GM12878 (cell line): ENCODE data around the gene ELN. TPM values are rescaled to one million over a fixed set of nuclear protein-coding genes. Genes with fewer than 3 reads are reported as not detected.
A peak's percentile ranks its signal among the peaks of the same experiment; 100 is the strongest.

Experiments
- CBFB ChIP-seq: IDR thresholded peaks from 2 replicates; pipeline ENCODE4 v1.6.1; 2016; ENCODE audit warnings: antibody characterized with exemption, low read depth
- CREM ChIP-seq: IDR thresholded peaks from 2 replicates; pipeline ENCODE4 v1.6.1; 2014; ENCODE audit warnings: antibody characterized with exemption, low read depth
- ESRRA ChIP-seq: IDR thresholded peaks from 2 replicates; pipeline ENCODE4 v1.6.1; 2012; ENCODE audit warnings: mild to moderate bottlenecking, low read length, improper control_type of control experiment
- FOS ChIP-seq: IDR thresholded peaks from 3 replicates; pipeline ENCODE4 v1.6.1; 2011; ENCODE audit warnings: borderline replicate concordance; ENCODE audit not compliant: insufficient read length; ENCODE audit errors: extremely low read depth
- FOXK2 ChIP-seq: fragments of 450-650 bp; IDR thresholded peaks from 2 replicates; pipeline ENCODE4 v1.6.1; 2017; ENCODE audit warnings: mild to moderate bottlenecking, moderate library complexity
- GATAD2B ChIP-seq: fragments of 450-650 bp; conservative IDR thresholded peaks from 2 replicates; pipeline ENCODE4 v1.6.1; 2017; ENCODE audit warnings: low read depth, mild to moderate bottlenecking, moderate library complexity
- JUND ChIP-seq: IDR thresholded peaks from 2 replicates; pipeline ENCODE4 v1.6.1; 2012; ENCODE audit warnings: low read depth, mild to moderate bottlenecking, low read length, improper control_type of control experiment, moderate library complexity
- MEF2B ChIP-seq: fragments of 450-650 bp; IDR thresholded peaks from 2 replicates; pipeline ENCODE4 v1.6.1; 2018; ENCODE audit warnings: mild to moderate bottlenecking, moderate library complexity; ENCODE audit not compliant: partially characterized antibody, poor library complexity, severe bottlenecking
- NFYA ChIP-seq: IDR thresholded peaks from 2 replicates; pipeline ENCODE4 v1.6.1; 2011; ENCODE audit warnings: low read depth, mild to moderate bottlenecking, low read length, improper control_type of control experiment, borderline replicate concordance
- NR2C1 ChIP-seq: fragments of 450-650 bp; IDR thresholded peaks from 2 replicates; pipeline ENCODE4 v1.6.1; 2017; ENCODE audit warnings: antibody characterized with exemption, mild to moderate bottlenecking, moderate library complexity
- NR2C2 ChIP-seq: IDR thresholded peaks from 2 replicates; pipeline ENCODE4 v1.6.1; 2011; ENCODE audit warnings: borderline replicate concordance, low read depth; ENCODE audit not compliant: control insufficient read depth, insufficient read length
- POLR2AphosphoS2 ChIP-seq: IDR thresholded peaks from 2 replicates; pipeline ENCODE4 v1.6.1; 2011; ENCODE audit warnings: low read depth, mild to moderate bottlenecking, low read length, improper control_type of control experiment, moderate library complexity
- RFX5 ChIP-seq: IDR thresholded peaks from 2 replicates; pipeline ENCODE4 v1.6.1; 2011; ENCODE audit warnings: low read depth, low read length, improper control_type of control experiment
- SMC3 ChIP-seq: IDR thresholded peaks from 2 replicates; pipeline ENCODE4 v1.6.1; 2011; ENCODE audit warnings: low read length, improper control_type of control experiment, borderline replicate concordance
- SP1 ChIP-seq: IDR thresholded peaks from one replicate; pipeline ENCODE4 v1.6.1; 2011; ENCODE audit warnings: low read depth, low read length
- SREBF2 ChIP-seq: IDR thresholded peaks from 2 replicates; pipeline ENCODE4 v1.6.1; 2012; ENCODE audit warnings: mild to moderate bottlenecking, low read length
- STAT3 ChIP-seq: IDR thresholded peaks from 2 replicates; pipeline ENCODE4 v1.6.1; 2011; ENCODE audit warnings: low read depth, low read length, improper control_type of control experiment
- TCF12 ChIP-seq: IDR thresholded peaks from 2 replicates; pipeline ENCODE4 v1.6.1; 2011; ENCODE audit warnings: low read depth, mild to moderate bottlenecking, low read length
- TCF3 ChIP-seq: IDR thresholded peaks from 2 replicates; pipeline ENCODE4 v1.6.1; 2012; ENCODE audit warnings: low read depth, mild to moderate bottlenecking, low read length, borderline replicate concordance; ENCODE audit not compliant: insufficient read depth
- TCF7 ChIP-seq: IDR thresholded peaks from 2 replicates; pipeline ENCODE4 v1.6.1; 2014; ENCODE audit warnings: antibody characterized with exemption, borderline replicate concordance
- ZNF217 ChIP-seq: fragments of 450-650 bp; IDR thresholded peaks from 2 replicates; pipeline ENCODE4 v1.6.1; 2017; ENCODE audit warnings: antibody characterized with exemption, mild to moderate bottlenecking
- ZZZ3 ChIP-seq: IDR thresholded peaks from 2 replicates; pipeline ENCODE4 v1.6.1; 2011; ENCODE audit warnings: low read depth; ENCODE audit not compliant: control insufficient read depth, insufficient read length
- polyA plus RNA-seq, 11 experiments: library from polyadenylated mRNA; depleted of rRNA in 4 of 11; unstranded in 6 of 11; stranded (reverse) in 5 of 11; fragments of >200 nt; fragmentation: Nextera tagmentation in 4 of 11; fragmentation: Illumina TruSeq in 1 of 11; extraction: Ambion mirVana in 4 of 11; extraction: Trizol in 1 of 11; gene quantifications; 1 replicate in 1 of 11; 2 replicates in 10 of 11; pipeline versions ENCODE4 v1.2.1 to v1.2.3, GENCODE V29; 2011 to 2016; ENCODE audit warnings: inconsistent platforms in 2 of 11, missing spikeins in 2 of 11, low read depth in 1 of 11
- total RNA-seq, 4 experiments: library from RNA; depleted of rRNA in 3 of 4; stranded (reverse); fragments of >200 nt in 3 of 4; fragmentation: Illumina TruSeq in 1 of 4; extraction: Trizol in 1 of 4; gene quantifications; 2 replicates each; pipeline versions ENCODE4 v1.2.1 to v1.2.3, GENCODE V29; 2013 to 2021
- TF ChIP-seq, protein P1 (sequence below): fragments of 450-650 bp; IDR thresholded peaks from 2 replicates; pipeline ENCODE4 v1.6.1; 2017; ENCODE audit warnings: borderline replicate concordance
- TF ChIP-seq, protein P2 (sequence below): IDR thresholded peaks from 2 replicates; pipeline ENCODE4 v1.6.1; 2012; ENCODE audit warnings: low read depth, low read length, improper control_type of control experiment
- TF ChIP-seq, protein P3 (sequence below): fragments of 150-350 bp; IDR thresholded peaks from 2 replicates; pipeline ENCODE4 v1.6.1; 2016; ENCODE audit warnings: low read depth, low read length
- TF ChIP-seq, protein P4 (sequence below): IDR thresholded peaks from 2 replicates; pipeline ENCODE4 v1.6.1; 2012; ENCODE audit warnings: low read depth, low read length, improper control_type of control experiment

The ELN gene
- total and polyA plus RNA-seq, 10 of the 15 experiments (the other 5 are each of a cell fraction or from before 2014, with no cell fraction given) = 0.08 to 0.27 (median 0.23) TPM; not detected in 7

DNA sequence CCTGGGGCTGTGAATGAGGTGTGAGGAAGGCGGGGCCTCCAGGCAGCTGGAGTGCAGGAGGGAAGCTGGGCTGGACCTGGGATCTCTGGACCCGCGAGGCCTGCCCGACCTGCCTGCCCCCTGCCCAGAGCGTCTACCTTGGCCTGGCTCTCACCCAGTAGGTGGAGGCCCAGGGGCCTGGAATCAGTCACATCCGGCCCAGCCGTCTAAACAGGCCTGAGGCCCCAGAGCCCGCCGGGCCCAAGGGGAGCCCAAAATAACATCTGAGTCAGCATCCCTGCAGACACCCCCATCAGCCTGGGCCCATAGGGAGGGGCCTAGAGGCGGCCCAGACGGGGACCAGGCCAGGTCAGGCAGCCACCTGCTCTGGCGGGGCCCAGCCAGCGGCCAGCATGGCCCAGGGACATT lies 15.1 kb upstream of the ELN start (continued):
- TF ChIP-seq MEF2B = peak; percentile 71
- no peak for TF ChIP-seq SREBF2
- no peak for TF ChIP-seq ZZZ3
- TF ChIP-seq SMC3 = no peak
- TF ChIP-seq STAT3 = no peak
- no peak for TF ChIP-seq JUND
- TF ChIP-seq TCF3 = 0 out of 2 replicates have a peak, but pooled peaks have one; percentile 39
- TF ChIP-seq FOXK2 = no peak
- TF ChIP-seq, protein P1, sequence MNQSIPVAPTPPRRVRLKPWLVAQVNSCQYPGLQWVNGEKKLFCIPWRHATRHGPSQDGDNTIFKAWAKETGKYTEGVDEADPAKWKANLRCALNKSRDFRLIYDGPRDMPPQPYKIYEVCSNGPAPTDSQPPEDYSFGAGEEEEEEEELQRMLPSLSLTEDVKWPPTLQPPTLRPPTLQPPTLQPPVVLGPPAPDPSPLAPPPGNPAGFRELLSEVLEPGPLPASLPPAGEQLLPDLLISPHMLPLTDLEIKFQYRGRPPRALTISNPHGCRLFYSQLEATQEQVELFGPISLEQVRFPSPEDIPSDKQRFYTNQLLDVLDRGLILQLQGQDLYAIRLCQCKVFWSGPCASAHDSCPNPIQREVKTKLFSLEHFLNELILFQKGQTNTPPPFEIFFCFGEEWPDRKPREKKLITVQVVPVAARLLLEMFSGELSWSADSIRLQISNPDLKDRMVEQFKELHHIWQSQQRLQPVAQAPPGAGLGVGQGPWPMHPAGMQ = no peak
- TF ChIP-seq POLR2AphosphoS2 = no peak
- TF ChIP-seq NR2C1 = no peak
- no peak for TF ChIP-seq ESRRA
- no peak for TF ChIP-seq CBFB
- TF ChIP-seq ZNF217 = no peak
- peak; percentile 65; the same call in 1 of the 2 replicates for TF ChIP-seq TCF12
- TF ChIP-seq GATAD2B = no peak
- TF ChIP-seq SP1 = peak; percentile 55
- TF ChIP-seq RFX5 = no peak
- TF ChIP-seq FOS = no peak
- TF ChIP-seq, protein P2, sequence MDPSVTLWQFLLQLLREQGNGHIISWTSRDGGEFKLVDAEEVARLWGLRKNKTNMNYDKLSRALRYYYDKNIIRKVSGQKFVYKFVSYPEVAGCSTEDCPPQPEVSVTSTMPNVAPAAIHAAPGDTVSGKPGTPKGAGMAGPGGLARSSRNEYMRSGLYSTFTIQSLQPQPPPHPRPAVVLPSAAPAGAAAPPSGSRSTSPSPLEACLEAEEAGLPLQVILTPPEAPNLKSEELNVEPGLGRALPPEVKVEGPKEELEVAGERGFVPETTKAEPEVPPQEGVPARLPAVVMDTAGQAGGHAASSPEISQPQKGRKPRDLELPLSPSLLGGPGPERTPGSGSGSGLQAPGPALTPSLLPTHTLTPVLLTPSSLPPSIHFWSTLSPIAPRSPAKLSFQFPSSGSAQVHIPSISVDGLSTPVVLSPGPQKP = 0 out of 2 replicates have a peak, but pooled peaks have one; percentile 22
- peak; percentile 68 for TF ChIP-seq CREM
- no peak for TF ChIP-seq NR2C2
- TF ChIP-seq, protein P3, sequence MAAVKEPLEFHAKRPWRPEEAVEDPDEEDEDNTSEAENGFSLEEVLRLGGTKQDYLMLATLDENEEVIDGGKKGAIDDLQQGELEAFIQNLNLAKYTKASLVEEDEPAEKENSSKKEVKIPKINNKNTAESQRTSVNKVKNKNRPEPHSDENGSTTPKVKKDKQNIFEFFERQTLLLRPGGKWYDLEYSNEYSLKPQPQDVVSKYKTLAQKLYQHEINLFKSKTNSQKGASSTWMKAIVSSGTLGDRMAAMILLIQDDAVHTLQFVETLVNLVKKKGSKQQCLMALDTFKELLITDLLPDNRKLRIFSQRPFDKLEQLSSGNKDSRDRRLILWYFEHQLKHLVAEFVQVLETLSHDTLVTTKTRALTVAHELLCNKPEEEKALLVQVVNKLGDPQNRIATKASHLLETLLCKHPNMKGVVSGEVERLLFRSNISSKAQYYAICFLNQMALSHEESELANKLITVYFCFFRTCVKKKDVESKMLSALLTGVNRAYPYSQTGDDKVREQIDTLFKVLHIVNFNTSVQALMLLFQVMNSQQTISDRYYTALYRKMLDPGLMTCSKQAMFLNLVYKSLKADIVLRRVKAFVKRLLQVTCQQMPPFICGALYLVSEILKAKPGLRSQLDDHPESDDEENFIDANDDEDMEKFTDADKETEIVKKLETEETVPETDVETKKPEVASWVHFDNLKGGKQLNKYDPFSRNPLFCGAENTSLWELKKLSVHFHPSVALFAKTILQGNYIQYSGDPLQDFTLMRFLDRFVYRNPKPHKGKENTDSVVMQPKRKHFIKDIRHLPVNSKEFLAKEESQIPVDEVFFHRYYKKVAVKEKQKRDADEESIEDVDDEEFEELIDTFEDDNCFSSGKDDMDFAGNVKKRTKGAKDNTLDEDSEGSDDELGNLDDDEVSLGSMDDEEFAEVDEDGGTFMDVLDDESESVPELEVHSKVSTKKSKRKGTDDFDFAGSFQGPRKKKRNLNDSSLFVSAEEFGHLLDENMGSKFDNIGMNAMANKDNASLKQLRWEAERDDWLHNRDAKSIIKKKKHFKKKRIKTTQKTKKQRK = no peak
- no peak for TF ChIP-seq NFYA
- TF ChIP-seq TCF7 = no peak
- TF ChIP-seq, protein P4, sequence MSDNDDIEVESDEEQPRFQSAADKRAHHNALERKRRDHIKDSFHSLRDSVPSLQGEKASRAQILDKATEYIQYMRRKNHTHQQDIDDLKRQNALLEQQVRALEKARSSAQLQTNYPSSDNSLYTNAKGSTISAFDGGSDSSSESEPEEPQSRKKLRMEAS = no peak
